ENCODE results near the gene APBA2.

The APBA2 gene

DNA sequence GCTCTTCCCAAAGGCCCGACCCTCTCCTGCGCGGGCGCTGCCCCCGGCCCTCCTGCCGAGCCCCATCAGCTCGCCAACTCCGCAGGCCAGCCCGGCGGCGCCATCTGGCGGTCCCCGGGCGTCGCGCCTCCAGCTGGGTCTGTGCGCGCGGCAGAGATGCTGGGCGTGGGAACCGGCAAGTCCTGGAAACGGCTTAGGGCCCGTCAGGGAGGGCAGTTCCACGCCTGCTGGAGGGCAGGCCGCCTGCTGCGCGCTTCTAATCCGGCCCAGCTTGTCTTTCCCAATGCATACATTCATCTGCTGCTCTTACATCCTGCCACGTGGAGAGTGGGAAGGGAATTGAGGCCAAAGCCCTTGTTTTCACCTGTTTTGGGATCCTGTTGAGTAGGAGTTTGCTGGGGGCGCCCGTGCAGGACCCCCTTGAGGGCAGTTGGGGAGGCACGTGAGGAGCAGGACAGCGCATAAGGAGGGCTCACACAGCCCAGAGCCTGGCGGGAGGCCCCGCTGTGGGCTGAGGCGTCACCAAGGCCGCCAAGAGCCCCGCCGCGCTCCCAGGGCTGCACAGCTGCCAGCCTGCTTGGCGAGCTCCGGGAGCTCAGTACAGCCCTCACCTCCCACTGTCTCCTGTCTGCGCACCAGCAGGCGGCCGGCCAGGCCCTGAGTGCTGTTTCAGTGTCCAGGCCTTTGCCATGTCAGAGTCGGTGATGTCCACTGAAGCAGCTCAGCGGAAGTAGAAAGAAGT, 218.2 kb downstream of the APBA2 start:
- DNase-seq (ENCODE audit: low read depth) = no peak

DNA sequence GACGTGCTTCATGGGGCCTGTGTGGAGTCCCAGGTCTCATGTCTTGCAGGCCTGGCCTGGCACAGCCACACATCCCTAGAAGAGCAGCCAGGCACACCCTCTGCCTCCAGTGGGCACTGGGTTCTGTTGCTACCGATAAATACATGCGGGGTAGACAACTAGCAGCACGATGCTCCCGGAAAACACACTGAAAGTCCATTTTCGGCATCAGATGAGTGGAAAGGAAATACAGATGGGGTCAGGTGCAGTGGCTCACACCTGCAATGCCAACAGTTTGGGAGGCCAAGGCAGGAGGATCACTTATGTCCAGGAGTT, 218.7 kb downstream of the APBA2 start:
- DNase-seq (ENCODE audit: low read depth) = no peak

DNA sequence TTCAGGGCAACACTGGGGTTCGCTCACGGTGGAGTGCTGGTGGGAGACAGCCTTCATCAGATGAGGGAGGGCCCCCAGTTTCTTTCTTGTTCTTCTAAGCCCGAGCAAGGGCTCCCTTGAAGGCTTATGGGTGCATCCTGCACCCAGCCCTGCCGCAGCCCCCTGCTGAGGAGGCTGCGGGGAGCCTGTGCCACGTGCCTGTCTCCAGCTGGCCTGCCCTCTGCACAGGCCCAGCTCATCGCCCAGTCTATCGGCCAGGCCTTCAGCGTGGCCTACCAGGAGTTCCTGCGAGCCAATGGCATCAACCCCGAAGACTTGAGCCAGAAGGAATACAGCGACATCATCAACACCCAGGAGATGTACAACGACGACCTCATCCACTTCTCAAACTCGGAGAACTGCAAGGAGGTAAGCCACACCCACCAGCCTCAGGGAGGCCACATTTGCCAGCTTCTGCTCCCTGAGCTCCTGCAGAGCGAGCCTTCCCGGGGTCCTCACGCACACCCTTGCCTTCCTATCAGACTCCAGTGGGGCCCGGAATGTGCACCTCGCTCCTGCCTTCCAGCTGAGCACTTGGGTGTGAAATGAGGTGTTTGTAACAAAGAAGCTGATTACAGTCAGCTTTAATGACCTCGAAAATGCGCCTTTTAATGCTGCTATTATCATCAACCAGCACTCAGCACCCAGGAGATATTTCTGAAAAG, 219.5 kb downstream of the APBA2 start:
- DNase-seq (ENCODE audit: low read depth) = no peak

DNA sequence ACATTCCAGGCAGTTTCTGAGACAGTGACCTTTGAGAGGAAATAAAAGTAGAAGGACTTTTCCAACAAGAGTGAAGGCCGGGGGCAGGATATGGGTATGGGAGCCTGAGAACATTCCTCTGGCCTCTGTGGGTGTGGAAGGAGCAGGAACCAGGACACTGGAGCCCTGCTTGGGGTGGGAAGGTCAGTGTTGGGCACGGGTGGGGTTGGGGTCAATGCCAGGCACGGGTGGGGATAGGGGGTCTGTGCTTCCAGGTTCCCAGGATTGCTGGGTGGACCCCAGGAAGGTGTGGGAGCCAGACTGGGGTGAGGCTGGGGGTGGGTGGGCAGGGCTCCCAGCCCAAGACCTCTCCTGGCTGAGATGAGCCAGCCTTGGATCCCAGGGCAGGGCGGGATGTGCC, 220.3 kb downstream of the APBA2 start:
- DNase-seq (ENCODE audit: low read depth) = no peak

DNA sequence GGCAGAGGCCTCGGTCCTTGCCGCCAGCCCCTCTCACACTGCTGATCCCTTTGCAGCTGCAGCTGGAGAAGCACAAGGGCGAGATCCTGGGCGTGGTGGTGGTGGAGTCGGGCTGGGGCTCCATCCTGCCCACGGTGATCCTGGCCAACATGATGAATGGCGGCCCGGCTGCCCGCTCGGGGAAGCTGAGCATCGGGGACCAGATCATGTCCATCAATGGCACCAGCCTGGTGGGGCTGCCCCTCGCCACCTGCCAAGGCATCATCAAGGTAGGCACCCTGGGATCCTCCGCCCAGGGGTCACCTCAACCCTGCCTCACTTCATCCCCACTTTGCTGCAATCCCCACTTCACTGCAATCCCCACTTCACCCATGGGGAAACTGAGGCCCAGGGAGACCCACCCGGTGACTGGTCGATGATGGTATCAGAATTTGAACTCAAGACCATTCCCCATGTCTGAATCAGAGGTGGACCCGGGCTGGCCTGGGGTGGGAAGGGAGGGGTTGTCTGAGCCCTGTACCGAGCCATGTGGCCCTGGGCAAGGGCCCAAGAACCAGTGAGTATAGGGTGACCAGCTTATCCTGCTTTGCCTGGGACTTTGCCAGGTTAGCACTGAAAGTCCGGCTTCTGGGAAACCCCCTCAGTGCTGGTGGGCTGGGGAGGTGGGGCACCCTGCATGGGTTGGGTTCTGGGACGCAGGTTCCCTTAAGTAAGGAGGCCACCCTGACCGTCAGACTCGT, 220.9 kb downstream of the APBA2 start:
- DNase-seq (ENCODE audit: low read depth) = no peak

DNA sequence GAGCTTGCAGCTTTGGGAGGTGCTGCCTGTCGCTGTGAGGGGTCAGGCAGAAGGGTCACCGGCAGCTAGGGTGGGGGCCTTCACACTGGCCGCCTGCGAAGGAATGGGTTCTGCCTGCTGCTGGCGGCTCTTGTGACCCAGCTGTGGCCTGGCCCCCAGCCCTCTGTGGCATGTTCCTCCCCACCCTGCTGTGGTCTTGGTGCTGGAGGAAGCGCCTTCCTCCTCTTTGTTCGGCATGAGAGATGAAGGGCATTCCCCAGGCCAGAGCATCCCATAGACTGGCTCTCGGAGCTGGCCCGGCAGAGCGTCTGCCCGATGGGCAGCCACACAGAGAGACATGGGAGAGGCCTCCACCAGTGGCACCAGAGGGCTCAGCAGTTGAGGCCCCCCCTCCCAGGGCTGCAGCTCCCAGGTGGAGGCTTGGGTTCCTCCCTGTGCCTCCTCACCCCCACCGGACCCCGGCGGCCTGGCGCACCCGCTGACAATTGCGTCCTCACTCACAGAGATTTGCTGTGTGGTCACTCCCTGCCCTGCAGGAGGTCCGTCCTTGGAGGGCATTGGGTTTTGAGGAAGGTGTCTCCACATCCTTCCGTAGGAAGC, 221.6 kb downstream of the APBA2 start:
- DNase-seq (ENCODE audit: low read depth) = no peak

DNA sequence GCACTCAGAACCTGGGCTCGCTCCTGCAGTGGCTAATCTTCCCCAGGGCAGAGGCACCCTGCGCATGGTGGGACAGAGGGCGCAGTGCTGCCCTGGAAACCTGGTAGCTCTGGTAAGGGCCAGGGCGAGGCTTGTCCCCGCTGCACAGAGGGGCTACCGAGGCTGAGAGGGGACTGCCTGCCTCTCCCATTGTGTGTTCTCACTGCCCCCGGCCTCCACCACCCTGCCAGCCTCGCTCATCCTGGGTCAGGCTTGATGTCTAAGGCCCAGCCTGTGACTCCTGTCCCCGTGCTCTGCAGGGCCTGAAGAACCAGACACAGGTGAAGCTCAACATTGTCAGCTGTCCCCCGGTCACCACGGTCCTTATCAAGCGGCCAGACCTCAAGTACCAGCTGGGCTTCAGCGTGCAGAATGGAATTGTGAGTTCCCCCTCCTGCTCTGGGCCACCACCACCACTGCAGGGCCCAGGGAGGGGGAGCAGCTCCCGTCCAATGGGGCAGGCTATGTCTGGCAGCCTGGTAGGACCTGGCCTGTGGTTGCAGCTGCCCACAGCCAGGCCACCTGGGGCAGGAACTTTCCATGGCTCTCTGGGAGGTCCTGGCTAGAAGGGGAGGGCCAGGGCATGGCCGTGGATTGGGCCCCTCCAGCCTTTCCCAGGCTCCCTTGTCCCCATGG, 222.3 kb downstream of the APBA2 start:
- no peak for DNase-seq (ENCODE audit: low read depth)

DNA sequence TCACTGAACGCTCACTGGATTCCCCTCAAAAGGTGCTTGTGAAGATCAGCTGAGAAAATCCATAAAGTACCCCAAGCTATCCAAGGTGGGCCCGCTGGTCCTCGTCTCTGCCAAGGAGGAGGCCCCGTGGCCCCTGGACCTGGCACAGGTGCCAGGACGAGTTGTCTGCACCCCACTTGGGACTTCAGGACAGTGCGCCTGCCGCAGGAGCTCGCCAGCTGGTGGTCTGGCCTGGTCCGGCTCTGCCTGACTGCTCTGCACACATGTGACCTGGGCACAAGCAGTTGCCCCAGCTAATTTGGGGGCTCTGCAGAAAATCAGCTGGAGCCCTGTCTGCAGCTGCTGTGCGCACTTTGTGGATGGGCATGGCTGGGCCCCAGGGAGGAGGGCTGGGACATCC, 224.0 kb downstream of the APBA2 start:
- no peak for DNase-seq (ENCODE audit: low read depth)

DNA sequence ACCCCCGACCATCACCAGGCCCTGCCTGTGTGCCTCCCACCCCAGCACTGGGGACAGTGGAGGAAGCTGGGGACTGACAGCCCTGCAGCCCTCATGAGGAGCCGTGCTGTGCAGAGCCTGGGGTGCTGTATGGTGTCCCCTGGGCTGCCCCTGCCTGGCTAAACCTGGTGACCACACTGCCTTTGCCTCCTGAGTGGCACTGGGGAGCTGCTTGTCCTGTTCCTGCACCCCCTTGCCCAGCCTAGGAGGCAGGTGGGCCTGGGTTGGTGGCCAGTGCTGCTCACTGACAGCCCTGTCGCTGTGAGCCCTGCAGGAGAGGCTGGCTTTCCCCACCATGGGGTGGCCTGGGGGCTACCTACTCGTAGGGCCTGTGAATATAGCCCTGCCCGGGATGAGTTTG, 224.4 kb downstream of the APBA2 start:
- DNase-seq (ENCODE audit: low read depth) = no peak

DNA sequence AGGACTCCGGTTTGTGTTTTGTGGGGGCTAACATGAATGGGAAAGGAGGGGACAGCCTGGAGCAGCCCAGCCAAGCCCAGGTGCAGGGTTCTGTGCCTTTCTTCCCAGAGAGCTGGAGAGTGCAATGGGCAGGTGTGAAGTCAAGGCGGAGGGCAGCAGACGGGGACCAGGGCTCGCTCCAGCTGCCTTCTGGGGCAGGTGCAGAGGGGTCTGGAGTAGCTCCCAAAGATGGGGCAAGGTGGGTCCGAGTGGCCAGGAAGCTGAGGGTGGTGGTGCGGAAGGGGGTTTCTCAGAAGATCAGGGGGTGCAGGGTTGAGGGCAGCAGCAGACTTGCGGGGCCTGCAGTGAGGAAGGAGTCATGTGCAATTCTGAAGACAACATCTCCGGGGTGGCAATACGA, 225.0 kb downstream of the APBA2 start:
- DNase-seq (ENCODE audit: low read depth) = no peak

DNA sequence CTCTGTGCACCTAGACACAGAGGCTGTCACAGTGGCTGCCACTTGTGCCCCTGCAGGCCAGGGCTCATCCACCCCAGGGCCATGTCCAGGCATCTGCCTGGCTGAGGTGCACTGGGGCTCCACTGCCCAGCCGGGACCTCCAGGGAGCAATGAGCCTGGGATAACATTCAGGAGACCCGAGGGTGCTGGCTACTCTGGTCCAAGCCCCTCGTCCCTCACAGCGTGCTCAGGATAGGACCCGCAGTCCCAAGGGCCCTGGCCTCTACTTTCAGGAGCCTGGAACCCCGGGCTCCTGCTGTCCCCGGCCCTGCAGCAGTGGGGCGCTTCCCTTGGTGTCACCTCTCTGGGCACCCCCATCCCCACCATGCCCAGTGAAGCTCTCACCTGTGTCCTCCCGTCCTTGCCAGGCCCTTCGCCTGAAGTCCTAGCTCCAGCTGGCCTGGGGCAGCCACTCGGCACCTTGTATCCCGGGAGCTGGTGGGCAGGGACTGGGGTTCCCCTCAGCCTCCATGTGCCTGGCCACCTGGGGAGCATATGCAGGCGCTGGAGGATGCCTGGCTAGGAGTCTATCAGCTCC, 226.0 kb downstream of the APBA2 start:
- no peak for DNase-seq (ENCODE audit: low read depth)

DNA sequence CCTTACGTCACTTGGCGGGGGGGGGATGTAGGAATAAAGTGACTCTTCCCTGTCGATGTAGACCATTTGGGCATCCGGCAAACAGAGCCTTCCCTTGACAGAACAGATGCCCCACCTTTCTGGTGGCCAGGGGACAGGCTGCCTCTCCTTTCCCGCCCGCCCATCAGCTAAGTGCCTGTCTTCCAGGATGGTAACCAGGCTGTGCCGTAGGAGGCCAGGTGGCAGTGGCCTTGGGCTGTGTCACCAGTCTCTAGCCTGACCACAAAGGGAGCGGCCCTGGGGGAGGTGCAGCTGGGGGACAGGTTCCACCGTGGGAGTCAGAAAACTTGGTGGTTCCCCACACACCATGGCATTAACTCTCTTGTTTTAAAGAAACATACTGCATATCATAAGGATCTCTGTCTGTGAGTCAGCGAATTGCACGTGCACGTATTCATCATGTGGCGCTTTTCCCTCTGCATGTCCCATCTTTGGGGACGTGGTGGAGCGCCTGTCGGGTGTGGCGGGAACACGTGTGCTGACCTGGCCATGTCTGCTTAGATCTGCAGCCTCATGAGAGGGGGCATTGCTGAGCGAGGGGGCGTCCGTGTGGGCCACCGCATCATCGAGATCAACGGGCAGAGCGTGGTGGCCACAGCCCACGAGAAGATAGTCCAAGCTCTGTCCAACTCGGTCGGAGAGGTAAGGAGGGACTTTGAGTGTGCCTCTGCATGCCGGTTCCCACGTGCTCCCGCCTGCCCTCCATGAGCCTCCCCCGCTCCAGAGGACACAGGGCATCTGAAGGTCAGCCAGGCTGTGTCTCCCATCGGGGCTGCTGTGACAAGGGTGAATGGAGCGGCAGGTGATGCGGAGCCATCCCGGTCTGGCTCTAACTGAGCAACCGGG, 227.8 kb downstream of the APBA2 start:
- no peak for DNase-seq (ENCODE audit: low read depth)

DNA sequence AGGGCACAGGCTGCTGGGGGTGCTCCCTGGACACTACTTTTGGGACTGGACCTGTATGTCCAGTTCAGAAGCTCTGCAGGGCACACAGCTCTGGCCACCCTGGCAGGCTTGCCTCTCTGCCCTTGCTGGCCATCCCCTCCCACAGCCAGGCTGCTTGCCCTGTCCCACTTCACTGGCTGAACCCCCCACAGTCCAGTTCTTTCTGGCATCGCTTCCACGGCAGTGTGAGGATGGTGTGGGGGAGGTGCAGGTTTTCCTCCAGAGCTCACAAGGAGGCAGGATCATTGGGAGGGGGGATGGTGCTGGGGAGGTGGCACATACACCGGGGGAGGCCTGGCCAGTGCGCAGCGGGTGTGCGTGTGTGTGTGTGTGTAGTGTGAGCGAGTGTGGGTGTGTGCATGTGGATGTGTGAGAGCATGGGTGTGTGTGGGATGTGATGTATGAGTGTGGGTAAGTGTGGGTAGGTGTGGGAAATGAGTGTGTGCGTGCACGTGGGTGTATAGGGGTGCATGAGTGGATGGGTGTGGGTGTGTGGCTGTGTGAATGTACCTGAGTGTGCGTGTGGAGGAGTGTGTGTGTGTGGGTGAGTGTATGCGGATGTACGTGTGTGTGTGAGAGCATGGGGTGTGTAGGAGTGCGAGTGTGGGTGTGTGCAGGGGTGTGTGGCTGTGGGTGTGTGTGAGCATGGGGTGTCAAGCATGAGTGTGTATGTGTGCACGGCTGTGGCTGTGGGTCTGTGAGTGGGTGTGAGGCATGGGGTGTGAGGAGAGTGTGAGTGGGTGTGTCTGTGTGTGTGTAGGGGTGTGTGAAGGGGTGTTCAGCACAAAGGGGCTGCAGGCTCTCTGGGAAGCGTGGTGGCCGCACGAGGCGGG, 228.7 kb downstream of the APBA2 start:
- no peak for DNase-seq (ENCODE audit: low read depth)

DNA sequence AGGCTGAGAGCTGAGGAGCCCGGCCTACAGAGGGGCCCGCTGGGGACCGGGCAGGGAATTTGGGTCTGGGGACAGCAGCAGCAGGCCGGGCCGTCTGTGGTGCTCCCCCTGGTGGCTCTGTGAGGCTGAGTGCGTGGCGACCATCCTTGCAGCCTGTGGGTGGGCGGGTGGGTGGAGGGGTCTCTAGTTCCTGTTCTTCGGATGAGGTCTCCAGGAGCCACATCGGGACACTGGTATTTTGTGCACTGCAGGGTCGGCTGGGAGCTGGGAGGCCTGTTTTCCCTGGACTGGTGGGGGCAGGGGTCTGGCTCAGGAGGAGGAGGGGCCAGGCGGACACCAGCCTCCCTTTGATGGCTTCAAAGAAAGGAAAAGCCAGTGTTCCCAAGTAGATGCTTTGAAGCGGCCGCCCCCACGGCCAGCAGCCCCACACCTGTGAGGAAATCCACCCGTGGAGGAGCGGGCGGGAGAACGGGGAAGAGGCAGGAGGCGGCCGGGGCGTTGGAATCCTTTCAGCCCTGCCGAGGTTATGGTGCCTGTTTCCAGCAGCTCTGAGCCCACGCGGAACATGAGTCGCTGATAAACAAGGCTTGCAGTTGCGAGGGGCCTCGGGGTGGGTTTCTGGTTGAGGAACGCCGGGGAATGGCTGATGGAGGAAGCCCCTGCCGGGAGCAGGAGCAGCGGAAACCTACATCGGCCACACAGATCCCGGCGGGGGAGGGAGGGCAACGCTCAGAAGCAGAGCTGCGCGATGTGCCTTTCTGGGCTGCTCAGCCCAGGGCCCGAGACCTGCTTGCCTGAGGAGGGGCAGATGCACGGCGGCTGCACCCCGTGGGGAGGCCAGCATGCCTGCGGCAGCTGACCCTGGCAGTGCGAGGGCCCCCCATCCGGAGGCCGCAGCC, 229.6 kb downstream of the APBA2 start:
- DNase-seq (ENCODE audit: low read depth) = no peak

DNA sequence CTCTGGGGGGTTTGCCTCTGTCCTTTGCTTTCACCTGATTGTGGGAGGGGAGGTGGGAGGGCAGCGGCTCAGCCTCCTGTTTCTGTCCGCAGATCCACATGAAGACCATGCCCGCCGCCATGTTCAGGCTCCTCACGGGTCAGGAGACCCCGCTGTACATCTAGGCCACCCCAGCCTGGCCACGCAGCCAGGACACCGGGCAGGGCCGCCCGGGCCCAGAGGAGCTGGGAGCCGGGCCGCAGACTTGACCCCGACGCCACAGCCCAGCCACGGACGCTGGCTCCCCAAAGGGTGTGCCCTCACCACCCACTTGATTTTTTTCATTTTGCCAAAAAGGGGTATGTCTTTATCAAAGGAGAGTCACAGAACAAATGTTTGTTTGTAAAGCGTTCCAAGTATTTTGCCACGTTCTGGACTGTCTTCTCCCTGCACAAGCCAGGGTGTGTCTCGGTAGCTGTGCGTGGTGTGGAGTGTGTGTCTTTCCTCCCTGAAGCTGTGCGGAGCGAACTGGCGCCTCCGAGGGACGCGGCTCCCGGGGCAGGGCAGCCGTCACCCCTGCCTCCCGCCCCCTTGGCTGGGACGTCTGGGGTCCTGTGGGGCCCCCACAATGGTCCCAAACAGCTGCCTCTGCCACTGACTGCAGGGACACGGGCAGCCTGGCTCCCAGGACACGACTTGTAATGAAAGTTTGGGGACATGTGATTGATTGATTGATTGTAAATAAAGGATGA, 231.4 kb downstream of the APBA2 start:
- no peak for DNase-seq (ENCODE audit: low read depth)

DNA sequence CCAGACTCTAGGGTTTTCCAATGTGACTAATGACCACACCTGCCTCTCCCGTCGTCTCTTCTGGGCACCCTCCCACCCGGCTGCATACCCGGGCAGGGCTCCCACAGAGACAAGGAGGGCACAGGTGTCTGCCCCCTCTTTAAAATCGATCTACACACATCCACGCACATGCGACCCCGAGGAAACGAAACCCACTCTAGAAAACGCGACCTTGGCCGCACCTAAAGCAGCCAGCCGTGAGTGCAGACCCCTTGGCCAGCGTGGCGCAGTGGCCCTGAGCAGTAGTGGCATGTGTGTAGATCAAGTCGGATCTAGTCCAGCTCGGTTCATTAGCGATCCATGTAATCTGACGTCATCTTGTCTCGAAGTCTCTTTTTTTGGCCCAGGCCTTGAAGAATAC, 232.0 kb downstream of the APBA2 start:
- no peak for DNase-seq (ENCODE audit: low read depth)

DNA sequence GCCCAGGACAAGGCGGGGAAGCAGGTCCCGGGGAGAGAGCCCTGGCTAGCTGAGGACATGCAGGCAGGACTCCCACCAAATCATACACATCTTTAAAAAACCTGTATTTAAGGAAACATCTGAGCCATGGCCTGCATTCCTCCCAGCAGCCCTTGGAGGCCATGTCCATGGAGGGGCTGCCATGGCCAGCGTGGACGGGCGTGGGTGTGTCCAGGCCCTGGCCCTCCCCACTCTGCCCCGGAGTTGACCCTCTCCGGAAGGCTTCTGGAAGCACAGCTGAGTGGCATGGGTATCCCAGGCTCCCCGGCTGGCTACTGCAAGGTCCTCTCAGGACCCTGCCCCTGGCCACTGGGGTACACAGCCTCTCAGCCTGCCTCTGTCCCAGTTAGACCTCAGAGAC, 234.1 kb downstream of the APBA2 start:
- no peak for DNase-seq (ENCODE audit: low read depth)

Measured in stimulated activated CD8-positive, alpha-beta memory T cell treated with anti-CD3 and anti-CD28 coated beads, Interleukin-15, amount 100 ng/mL, for 1 hour (primary cell).